ENCODE results near the gene TIMP1. TPM values are rescaled to one million over a fixed set of nuclear protein-coding genes. Genes with fewer than 3 reads are reported as not detected.

The TIMP1 gene
- polyA plus RNA-seq, 6 donors from 2014 or later = 7.6 to 15.0 (median 10.5) TPM

DNA sequence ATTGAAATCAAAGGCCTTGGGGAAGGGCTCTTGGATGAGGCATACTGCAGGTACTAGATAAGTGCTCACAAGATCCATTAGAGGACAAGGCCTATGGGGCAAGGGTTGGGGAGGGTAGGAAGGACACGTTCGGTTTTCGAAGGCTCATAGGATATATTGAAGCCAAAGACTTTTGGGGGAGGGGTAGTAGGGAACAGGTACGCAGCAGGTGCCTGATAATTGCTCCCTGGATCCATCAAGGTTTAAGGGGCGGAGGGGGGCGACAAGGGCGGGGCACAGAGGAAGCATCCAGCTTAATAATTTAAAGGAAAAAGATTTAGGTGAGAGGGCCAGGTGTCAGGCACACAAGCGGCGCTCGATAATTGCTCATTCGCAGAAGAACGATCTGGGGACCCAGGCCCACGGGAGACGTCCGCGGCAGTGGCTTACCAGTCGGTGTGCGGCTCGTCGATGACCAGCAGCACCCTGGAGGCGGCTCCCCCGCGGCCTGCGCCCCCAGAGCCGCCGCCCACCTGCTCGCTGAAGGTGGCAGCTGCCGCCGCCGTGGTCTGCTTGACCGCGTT is 36.8 kb downstream of the TIMP1 start:
- peaks cover 0 to 11% (median 2%) of the 10 kb centered on the region in 7 donors for H3K9me3 Mint-ChIP-seq
- H3K4me3 Mint-ChIP-seq = peak overlapping the region in 7 of 8 donors; percentile 15 to 78 (median 55)
- H3K27ac Mint-ChIP-seq = peak overlapping the region in 2 of 6 donors; percentile 59 to 96
- peaks cover 0 to 4% (median 3%) of the 10 kb centered on the region in 3 donors for H3K4me1 Mint-ChIP-seq
- peaks cover 37 to 63% (median 59%) of the 10 kb centered on the region in 3 donors for H3K27me3 Mint-ChIP-seq
- peaks cover 0 to 5% of the 10 kb centered on the region in 2 donors for H3K36me3 Mint-ChIP-seq
- DNase-seq = no peak
- ATAC-seq (ENCODE audit: low read depth in 2 of 2) = no peak

DNA sequence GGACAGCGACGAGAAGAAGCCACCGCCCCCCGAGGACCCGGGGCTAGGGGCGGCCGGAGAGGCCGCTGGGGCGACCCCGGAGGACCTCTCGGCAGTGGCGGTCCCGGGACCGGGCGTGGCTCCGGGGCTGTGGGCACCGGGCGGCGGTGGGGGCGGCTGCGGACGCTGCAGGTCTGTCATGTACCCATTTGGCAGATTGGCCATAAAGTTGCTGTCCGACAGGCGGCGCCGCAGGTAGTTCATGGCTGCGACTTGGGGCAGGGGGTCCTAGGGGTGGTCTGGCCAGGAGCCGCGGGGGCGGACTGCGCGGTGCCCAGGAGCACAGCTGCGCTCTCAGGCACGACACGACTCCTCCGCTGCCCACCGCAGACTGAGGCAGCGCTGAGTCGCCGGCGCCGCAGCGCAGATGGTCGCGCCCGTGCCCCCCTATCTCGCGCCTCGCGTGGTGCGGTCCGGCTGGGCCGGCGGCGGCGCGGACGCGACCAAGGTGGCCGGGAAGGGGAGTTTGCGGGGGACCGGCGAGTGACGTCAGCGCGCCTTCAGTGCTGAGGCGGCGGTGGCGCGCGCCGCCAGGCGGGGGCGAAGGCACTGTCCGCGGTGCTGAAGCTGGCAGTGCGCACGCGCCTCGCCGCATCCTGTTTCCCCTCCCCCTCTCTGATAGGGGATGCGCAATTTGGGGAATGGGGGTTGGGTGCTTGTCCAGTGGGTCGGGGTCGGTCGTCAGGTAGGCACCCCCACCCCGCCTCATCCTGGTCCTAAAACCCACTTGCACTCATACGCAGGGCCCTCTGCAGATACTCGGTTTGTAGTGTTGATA is 37.5 kb downstream of the TIMP1 start, which contains the start of gene SYN1:
TSS of gene SYN1 (minus strand) at position 372 of the 817 bp plus-strand sequence. CDS start at position 243, 129 bp downstream.
- peak within 1 kb of the TSS in 3 of 6 donors; percentile 59 to 96 (median 88) for H3K27ac Mint-ChIP-seq

DNA sequence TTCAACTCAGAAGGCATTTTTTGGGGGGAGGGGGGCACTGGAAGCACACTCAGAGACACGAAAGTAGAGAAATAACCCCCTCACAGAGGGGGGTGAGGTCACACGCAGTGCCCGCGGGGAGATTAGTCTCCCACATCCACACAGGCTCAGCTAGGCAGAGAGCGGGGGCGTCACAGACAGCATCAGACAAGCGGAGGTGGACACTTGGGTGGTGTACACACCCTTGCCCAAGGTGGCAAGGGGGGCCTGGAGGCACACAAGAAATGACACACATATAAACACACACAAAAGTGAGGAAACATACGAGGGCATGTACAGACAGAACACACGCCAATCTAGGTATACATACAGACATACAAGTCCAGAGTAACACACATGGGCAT is 38.1 kb downstream of the TIMP1 start:
- ATAC-seq (ENCODE audit: low read depth in 2 of 2) = no peak
- Mint-ChIP-seq H3K36me3 (peaks cover 0 to 5% of the 10 kb centered on the region in 2 donors), H3K27me3 (peaks cover 43 to 67% (median 61%) of the 10 kb centered on the region in 3 donors), H3K4me3 (peak overlapping the region in 4 of 8 donors; percentile 51 to 61 (median 53)), H3K4me1 (peaks cover 0 to 7% (median 4%) of the 10 kb centered on the region in 3 donors), H3K9me3 (peaks cover 0 to 11% (median 2%) of the 10 kb centered on the region in 7 donors), H3K27ac (peak overlapping the region in 2 of 6 donors; percentile 27 to 88)
- no peak for DNase-seq

More for the DNA sequence above, 37.5 kb downstream of the TIMP1 start, which contains the start of gene SYN1:
- Mint-ChIP-seq H3K9me3 (peaks cover 0 to 11% (median 2%) of the 10 kb centered on the region in 7 donors), H3K36me3 (peaks cover 0 to 5% of the 10 kb centered on the region in 2 donors), H3K4me1 (peaks cover 0 to 7% (median 4%) of the 10 kb centered on the region in 3 donors), H3K27me3 (peaks cover 38 to 61% (median 55%) of the 10 kb centered on the region in 3 donors), H3K4me3 (peak within 1 kb of the TSS in 7 of 8 donors; percentile 48 to 78 (median 58))
- peak; percentile 87 to 88 for ATAC-seq (ENCODE audit: low read depth in 2 of 2)
- DNase-seq = peak; percentile 73

DNA sequence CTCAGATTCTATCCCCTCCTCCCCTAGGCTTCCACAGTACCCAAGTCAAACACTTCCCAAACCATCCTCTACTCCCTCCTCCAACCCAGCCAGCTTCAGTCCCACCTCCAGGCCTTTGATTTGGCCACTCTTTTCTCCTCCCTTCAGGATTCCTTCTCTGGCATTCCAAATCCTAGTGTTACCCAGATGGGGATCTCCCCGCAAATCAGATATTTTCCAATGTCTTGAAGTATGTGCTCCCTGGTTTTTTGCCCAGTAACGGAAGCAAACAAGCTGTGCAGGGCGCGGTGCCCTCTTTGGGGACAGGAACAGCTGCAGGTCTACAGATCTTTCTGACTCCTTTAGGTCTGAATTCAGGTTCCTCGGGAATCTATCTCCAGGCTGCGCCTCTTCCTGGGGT is 39.6 kb downstream of the TIMP1 start:
- Mint-ChIP-seq H3K27ac (no peak overlapping the region), H3K9me3 (peaks cover 0 to 11% (median 2%) of the 10 kb centered on the region in 7 donors), H3K4me1 (peaks cover 0 to 7% (median 4%) of the 10 kb centered on the region in 3 donors), H3K36me3 (peaks cover 0 to 5% of the 10 kb centered on the region in 2 donors), H3K4me3 (no peak overlapping the region), H3K27me3 (peaks cover 40 to 58% (median 52%) of the 10 kb centered on the region in 3 donors)
- no peak for DNase-seq
- no peak for ATAC-seq (ENCODE audit: low read depth in 2 of 2)

DNA sequence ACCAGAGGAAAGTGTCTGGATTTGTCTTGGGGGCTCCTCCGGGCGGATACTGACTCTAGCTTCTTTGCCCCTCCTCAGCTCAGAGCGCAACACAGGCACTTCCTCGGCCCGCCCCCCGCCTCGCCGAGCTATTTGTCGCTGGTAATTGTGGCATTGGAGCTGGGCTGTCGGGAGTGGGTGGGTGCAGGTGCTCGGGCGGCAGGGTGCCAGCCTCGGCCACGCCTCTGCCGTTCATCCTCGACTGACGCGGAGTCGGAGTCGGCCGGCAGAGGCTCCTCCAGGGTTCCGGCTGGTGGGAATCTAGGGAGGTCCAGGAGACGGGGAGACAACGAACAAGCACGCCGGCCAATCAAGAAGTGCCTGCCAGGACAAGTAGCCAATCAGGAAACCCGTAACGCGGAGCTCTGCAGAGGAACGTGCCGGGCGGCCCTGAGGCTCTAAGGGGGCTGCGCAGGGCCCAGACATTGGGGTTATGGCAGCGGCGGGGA is 41.3 kb downstream of the TIMP1 start:
- peaks cover 4 to 7% (median 5%) of the 10 kb centered on the region in 3 donors for H3K4me1 Mint-ChIP-seq
- peak; percentile 15 to 29 for ATAC-seq (ENCODE audit: low read depth in 2 of 2)

DNA sequence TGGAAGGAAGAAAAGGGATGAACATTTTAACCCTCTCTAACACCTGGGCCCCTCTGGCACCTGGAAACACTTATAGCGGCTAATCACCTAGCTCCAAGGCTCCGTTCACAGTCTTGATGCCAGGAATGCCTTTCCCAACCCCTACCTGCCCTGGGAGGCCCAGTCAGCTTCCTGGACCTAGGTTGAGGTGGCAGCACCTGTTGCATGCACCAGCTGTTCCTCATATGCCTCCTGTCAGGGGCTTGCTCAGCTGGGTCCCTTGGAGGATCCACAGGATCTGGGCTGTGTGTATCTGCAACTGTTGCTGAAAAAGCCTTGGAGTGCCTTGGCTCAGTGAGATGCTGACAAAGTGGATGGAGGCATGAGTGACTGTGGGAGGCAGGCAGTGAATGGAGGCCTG is 43.1 kb downstream of the TIMP1 start:
- H3K4me1 Mint-ChIP-seq = peaks cover 6 to 18% (median 13%) of the 10 kb centered on the region in 3 donors
- H3K9me3 Mint-ChIP-seq = peaks cover 0 to 8% (median 0%) of the 10 kb centered on the region in 7 donors
- DNase-seq (no peak), ATAC-seq (ENCODE audit: low read depth in 2 of 2) (no peak)
- peaks cover 18 to 38% (median 32%) of the 10 kb centered on the region in 3 donors for H3K27me3 Mint-ChIP-seq
- H3K27ac Mint-ChIP-seq = no peak overlapping the region
- H3K4me3 Mint-ChIP-seq = no peak overlapping the region
- no peaks in the 10 kb centered on the region for H3K36me3 Mint-ChIP-seq

More for the DNA sequence above, 41.3 kb downstream of the TIMP1 start:
- peaks cover 0 to 9% (median 0%) of the 10 kb centered on the region in 7 donors for H3K9me3 Mint-ChIP-seq
- peaks cover 0 to 4% of the 10 kb centered on the region in 2 donors for H3K36me3 Mint-ChIP-seq
- peak; percentile 13 for DNase-seq
- peak overlapping the region; percentile 9 to 90 (median 66) for H3K4me3 Mint-ChIP-seq
- peaks cover 25 to 42% (median 41%) of the 10 kb centered on the region in 3 donors for H3K27me3 Mint-ChIP-seq
- no peak overlapping the region for H3K27ac Mint-ChIP-seq

DNA sequence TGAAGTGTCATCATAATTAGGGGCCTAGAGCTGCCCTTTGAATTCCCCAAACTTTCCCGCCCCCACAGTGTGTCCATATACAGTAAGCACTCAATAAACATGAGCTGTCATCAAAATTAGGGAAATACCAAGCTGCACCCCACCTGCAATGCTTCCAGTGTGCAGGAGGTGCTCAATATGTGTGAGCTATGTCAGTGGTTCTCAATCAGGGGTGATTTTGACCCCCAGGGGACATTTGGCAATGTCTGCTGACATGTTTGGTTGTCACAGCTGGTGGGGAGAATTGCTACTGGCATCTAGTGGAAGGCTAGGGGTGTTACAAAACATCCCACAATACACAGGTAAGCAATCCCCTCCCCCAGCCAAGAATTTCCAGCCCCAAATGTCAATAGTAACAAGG is 46.7 kb downstream of the TIMP1 start:
- ATAC-seq (ENCODE audit: low read depth in 2 of 2) (peak; percentile 35 to 52), DNase-seq (no peak)
- peaks cover 0 to 2% (median 0%) of the 10 kb centered on the region in 7 donors for H3K9me3 Mint-ChIP-seq
- H3K4me1 Mint-ChIP-seq = peaks cover 6 to 18% (median 10%) of the 10 kb centered on the region in 3 donors
- no peak overlapping the region for H3K4me3 Mint-ChIP-seq
- H3K27ac Mint-ChIP-seq = no peak overlapping the region
- H3K36me3 Mint-ChIP-seq = no peaks in the 10 kb centered on the region
- peaks cover 7 to 16% (median 7%) of the 10 kb centered on the region in 3 donors for H3K27me3 Mint-ChIP-seq

DNA sequence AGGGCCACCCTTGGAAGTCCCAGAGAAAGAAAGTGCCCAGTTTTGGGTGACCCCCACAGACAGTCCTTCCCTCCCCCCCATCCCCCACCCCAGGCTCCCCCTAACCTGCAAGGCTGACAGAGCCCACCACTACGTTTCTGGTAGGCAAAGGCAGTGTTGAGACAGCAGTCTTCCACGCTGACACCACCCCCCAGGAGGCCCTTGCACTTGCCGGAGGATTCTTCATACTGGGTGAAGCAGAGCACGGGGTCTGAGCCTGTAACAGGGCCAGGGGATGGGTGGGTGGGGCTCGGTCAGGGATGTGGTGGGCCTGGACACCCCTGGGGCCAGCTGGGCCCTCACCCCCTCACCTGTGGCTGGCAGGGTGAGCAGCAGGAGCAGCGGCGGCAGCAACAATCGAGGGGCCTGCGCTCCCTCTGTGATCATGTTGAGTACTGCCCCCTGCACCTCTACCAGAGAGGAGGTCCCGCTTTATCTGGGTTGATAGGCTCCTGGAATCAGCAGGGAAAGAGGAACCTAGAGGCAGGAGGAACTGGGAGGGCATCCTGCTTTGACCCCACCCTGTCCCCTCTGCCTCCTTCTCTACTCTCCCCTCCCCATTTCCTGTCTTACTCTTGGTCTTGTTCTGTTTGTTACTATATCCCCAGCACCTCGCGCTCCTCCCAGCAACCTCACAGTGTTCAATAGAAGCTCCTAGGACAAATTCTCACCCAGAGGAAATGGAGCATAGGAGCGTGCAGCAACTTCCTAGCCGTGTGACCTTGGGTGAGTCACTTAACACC is 47.4 kb downstream of the TIMP1 start, which contains the start of gene CFP:
TSS of gene CFP (minus strand) at position 512 of the 782 bp plus-strand sequence. CDS start at position 426, 86 bp downstream.
- Mint-ChIP-seq H3K4me1 (peaks cover 6 to 18% (median 6%) of the 10 kb centered on the region in 3 donors), H3K27me3 (peaks cover 6 to 14% (median 7%) of the 10 kb centered on the region in 3 donors), H3K36me3 (no peaks in the 10 kb centered on the region), H3K4me3 (peak within 1 kb of the TSS in 5 of 8 donors; percentile 35 to 69 (median 62)), H3K9me3 (peaks cover 0 to 2% (median 0%) of the 10 kb centered on the region in 7 donors), H3K27ac (peak within 1 kb of the TSS in 4 of 6 donors; percentile 7 to 78 (median 22))
- ATAC-seq (ENCODE audit: low read depth in 2 of 2) (no peak), DNase-seq (no peak)

DNA sequence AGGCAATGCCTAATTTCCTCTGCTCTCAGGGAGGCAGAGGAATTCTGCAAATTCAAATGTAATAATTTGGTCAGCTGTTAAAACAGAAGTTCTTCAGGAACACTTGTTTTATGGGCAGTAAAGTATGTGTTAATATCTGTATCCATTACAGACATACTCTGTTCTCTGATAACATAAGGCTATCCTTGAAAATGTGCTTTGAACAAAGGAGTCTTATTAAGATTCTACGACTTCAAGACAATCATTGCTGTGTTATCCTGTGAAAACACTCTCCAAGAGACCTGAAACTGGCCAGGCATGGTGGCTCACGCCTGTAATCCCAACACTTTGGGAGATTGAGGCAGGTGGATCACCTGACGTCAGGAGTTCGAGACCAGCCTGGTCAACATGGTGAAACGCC is 49.4 kb downstream of the TIMP1 start:
- Mint-ChIP-seq H3K4me3 (no peak overlapping the region), H3K9me3 (peaks cover 0 to 2% (median 0%) of the 10 kb centered on the region in 7 donors), H3K36me3 (no peaks in the 10 kb centered on the region), H3K27me3 (peaks cover 0 to 6% (median 0%) of the 10 kb centered on the region in 3 donors), H3K4me1 (peaks cover 6 to 18% (median 8%) of the 10 kb centered on the region in 3 donors), H3K27ac (no peak overlapping the region)
- ATAC-seq (ENCODE audit: low read depth in 2 of 2) (no peak), DNase-seq (no peak)

DNA sequence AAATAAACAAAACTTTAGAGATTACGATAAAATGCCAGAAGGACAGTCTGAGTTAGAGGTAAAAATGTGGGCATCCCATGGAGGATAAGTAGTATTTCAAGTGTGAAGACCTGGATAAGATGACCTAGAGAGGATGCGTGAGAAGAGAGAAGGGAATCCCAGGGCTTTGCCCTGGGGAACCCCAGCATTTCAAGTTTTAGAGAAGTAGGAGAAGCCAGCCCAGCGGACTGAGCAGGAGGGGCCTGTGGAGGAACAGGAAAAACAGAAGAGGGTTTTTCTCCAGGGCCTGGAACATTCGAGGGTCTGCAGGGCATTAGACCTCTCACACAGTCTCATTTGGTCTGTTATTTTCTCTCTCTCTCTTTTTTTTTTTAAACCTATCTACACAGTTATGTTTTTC is 50.4 kb downstream of the TIMP1 start:
- no peak overlapping the region for H3K4me3 Mint-ChIP-seq
- no peaks in the 10 kb centered on the region for H3K36me3 Mint-ChIP-seq
- peaks cover 0 to 5% (median 0%) of the 10 kb centered on the region in 3 donors for H3K27me3 Mint-ChIP-seq
- no peak for DNase-seq
- H3K9me3 Mint-ChIP-seq = peaks cover 0 to 2% (median 0%) of the 10 kb centered on the region in 7 donors
- H3K4me1 Mint-ChIP-seq = peaks cover 11 to 22% (median 13%) of the 10 kb centered on the region in 3 donors
- no peak for ATAC-seq (ENCODE audit: low read depth in 2 of 2)
- peak overlapping the region in 1 of 6 donors; percentile 63 for H3K27ac Mint-ChIP-seq

DNA sequence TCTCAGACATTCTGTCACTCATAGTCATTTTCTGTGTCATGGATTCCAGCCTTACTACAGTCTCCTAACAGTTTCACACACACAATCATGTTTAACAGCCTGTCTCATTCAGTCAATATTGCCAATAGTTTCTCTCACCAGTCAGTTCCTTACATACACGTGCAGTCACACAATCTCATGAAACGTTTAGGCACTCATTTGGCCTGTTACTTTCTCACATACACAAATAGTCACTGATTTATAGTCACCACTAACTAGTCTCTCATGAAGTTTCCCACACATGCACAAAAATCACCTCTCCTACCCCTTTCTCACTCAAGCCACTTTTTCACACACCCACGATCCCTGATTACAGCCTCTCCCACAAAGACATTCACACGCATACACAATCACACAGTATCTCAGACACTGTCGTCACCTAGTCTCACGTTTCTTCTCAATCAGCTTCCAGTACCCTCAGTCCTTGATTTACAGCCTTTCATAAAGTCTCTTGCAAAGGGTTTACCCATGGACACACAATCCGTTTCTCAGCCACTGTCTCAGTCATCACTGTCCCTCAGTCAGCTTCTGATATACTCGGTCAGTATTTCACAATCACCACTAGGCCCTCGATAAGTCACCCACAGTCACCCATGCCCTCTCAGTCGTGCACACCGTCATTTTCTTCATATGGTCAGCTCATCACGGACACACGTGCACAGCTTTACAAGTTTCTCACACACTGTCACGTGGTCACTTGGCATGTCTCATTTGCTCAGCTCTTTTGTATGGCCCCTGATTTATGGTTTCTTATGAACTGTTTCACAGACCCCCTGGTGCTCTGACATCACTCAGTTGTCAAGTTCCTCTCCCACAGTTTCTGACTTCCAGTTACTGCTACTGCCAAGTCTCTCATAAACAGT is 51.7 kb downstream of the TIMP1 start:
- H3K4me3 Mint-ChIP-seq = no peak overlapping the region
- DNase-seq = no peak
- H3K36me3 Mint-ChIP-seq = peaks cover 0 to 2% of the 10 kb centered on the region in 2 donors
- no peak for ATAC-seq (ENCODE audit: low read depth in 2 of 2)
- peaks cover 15 to 26% (median 21%) of the 10 kb centered on the region in 3 donors for H3K4me1 Mint-ChIP-seq
- H3K27me3 Mint-ChIP-seq = no peaks in the 10 kb centered on the region
- peaks cover 0 to 2% (median 0%) of the 10 kb centered on the region in 7 donors for H3K9me3 Mint-ChIP-seq
- H3K27ac Mint-ChIP-seq = no peak overlapping the region
